NB4 (cell line): ENCODE measurements around the gene KNSTRN.

Source experiments
- CTCF ChIP-seq: IDR thresholded peaks from one replicate; pipeline ENCODE4 v1.5.1; 2012; ENCODE audit warnings: low read depth, low read length
- MAX ChIP-seq: IDR thresholded peaks from 2 replicates; pipeline ENCODE4 v1.6.1; 2011; ENCODE audit warnings: low read depth, low read length
- MYC ChIP-seq: IDR thresholded peaks from 2 replicates; pipeline ENCODE4 v1.6.1; 2011; ENCODE audit warnings: low read depth, low read length
- POLR2A ChIP-seq: IDR thresholded peaks from 2 replicates; pipeline ENCODE4 v1.6.1; 2011; ENCODE audit warnings: mild to moderate bottlenecking; ENCODE audit not compliant: insufficient read length; ENCODE audit errors: extremely low read depth

GRCh38 chr15:40379374-40379773 is 3.1 kb upstream of the KNSTRN start:
- TF ChIP-seq POLR2A = no peak
- TF ChIP-seq CTCF = no peak
- TF ChIP-seq MYC = no peak
- TF ChIP-seq MAX = no peak
